GM23248 (cell line): ENCODE data around the gene GAST.

Experiments
- EZH2 ChIP-seq: fragments of 200-600 bp; sonication (generic); IDR thresholded peaks from 2 replicates; pipeline ENCODE4 v1.6.1; 2018; ENCODE audit warnings: antibody characterized with exemption, mild to moderate bottlenecking; ENCODE audit not compliant: insufficient read depth, poor library complexity, severe bottlenecking
- EZH2phosphoT487 ChIP-seq: fragments of 200-600 bp; sonication (generic); IDR thresholded peaks from 2 replicates; pipeline ENCODE4 v1.6.1; 2018; ENCODE audit warnings: antibody characterized with exemption, moderate library complexity, mild to moderate bottlenecking, low read depth; ENCODE audit not compliant: insufficient read depth

GRCh38 chr17:41762391-41762790, 50.3 kb downstream of the GAST start:
- no peak for TF ChIP-seq EZH2
- no peak for TF ChIP-seq EZH2phosphoT487
